HG02852 (cell line): ENCODE data around the gene R3HDM2.
A peak's percentile ranks its signal among the peaks of the same experiment; 100 is the strongest.

Experiments
- ATAC-seq: cut with Tn5 transposase; IDR thresholded peaks from one replicate; pipeline ENCODE4 v1.9.1; 2021; ENCODE audit warnings: mild to moderate bottlenecking, moderate library complexity; ENCODE audit not compliant: unreplicated experiment

Gene R3HDM2

DNA sequence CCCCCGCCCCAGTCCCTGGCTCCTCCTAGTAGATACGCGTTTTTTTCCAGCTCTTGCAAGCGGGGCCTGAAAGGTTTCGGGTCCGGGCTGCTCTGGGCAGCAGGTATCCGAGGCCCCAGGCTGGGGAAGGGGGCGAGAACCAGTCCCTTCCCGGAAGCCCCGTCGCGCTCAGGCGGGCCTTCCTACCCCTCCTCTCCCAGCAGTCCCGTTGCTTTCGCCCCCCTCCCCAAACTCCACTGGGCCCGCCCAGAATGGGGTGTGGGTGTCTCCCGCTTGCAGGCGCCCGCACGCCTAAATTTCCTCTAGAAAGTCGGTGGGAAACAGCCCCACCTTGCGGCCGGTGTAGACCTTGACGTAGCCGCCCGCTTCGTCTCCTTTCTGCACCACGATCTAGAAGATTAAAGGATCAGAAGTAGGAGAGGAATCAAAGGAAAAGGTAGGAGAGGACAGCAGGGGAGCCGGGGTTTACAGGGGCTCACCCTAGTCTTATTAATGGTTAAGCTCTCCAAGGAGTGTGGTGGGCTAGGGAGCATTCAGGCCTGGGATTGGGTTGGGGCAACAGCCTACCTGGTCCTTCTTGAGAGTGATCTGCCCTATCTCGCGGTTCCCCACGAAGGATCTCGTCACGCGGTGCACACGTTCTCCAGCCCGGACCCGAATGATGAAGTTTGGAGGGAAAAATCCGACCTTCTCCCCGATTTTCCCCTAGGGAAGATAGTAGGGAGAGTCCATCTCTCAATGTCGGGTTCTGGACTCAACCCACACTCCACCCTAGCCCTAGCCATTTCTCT lies 187.1 kb downstream of the R3HDM2 start:
- no peak for ATAC-seq

DNA sequence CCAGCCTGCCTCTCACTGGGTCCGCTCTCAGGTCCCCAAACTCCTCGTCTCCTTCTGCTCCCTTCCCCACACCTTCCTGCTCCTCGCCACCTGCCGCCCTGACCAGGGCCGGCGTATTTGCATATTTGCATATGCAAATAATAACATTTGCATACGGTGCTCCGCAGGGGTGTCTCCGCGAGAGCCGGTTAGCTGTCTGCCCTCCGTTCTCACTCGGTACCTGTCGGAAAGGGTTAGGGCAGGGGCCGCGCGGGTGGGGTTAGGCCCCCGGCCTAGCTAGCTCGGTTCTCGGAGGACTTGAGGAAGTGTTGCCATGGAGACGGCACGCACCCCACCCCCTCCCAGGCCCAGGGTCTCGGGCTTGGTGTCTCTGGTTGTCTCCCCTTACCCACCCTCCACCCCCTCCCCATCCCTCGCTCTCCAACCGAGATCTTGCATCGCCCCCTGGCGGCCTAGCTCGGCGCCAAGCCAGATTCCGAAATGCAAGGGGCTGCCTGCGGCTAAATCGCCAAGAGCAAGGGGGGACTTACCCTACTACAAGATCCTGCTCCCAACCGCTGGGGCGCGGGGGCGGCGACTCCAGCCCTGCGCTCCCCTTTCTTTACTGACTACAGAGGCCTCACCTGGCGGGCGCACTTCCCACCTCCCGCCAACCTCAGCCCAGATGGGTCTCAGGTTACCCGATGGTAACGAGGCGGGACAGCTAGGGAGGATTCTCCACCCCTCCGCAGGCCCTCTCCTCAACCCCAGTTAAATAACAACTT lies 188.0 kb downstream of the R3HDM2 start:
- peak; percentile 29 for ATAC-seq

DNA sequence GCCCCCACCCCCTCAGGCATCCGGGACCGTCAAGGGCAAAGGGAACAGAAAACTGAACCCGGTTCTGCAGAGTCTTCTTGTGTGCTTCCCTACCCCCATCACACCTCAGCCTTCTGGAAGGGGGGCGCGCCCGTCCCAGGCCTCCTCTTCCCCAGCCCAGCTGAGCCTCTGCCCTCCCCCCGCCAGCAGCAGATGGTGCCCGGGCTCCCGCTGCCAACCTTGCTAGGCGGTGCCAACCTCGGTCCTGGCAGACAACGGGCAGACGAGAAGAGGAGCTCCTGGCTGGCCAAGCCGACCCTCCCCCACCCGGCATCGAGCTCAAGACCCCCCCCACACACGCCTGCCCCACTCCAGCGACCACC lies 188.5 kb downstream of the R3HDM2 start:
- ATAC-seq: no peak

DNA sequence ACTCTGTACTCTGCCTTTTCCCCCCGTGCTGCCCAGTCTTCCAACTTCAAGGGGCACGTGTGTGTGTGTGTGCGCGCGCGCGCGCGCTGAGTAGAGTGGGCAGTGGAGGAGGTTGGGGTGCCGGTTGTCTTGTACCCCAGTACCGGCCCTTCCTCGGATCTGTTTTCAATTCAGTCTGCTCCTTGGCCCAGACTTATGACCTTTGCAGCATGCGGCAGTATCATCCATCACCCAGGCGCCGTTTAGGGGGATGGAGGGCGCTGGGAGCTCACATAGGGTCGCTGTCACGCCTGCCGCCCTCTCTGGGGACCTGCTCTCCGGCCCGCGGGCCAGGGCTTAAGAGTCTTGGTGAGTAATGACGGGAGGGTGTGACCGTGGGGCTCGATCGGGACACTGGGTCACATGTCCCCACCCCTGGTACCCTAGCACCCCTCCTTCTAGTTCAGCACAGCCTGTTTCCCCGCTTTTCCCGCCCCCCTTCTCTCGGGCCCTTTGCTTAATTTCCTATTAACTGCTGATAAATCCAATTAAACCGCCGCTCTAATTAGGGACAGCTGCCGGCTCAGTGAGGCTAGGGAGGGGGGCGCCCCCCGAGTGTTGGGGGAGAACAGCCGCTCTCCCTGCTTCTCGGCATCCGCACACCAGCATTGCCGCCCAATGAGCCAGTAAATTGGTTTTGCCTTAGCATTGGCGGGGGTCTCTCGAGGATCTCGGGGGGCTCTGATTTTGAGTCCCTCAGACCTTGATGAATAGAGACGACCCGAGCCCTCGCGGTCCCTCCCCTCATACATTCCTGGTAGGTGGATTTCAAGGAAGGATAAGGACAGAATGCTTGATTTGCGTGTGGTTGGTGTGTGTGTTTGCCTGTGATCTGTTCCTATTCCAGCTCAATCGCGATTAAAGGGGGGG lies 189.2 kb downstream of the R3HDM2 start:
- ATAC-seq: no peak

DNA sequence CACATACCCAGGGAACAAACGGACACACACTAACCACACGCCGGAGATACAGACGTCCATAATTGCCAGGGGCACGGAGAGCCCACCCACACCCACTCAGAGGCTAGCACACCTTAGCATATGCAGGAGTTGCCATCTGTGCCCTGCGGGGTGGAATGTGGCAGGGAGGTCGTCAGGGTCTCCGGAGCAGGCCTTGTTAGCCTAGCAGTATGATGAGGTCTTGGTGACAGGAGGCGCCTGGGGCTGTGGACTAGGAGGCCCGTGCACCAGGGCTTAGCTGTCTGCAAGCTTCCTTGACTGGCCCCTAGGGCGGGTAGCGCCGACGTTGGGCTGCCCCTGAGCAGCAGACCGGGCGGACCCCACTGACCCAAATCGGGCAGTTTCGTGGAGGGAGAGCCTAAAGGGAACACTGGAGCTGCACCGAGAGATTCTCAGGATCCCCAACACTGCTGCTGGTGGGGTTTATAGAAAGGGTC lies 189.9 kb downstream of the R3HDM2 start:
- ATAC-seq: no peak

DNA sequence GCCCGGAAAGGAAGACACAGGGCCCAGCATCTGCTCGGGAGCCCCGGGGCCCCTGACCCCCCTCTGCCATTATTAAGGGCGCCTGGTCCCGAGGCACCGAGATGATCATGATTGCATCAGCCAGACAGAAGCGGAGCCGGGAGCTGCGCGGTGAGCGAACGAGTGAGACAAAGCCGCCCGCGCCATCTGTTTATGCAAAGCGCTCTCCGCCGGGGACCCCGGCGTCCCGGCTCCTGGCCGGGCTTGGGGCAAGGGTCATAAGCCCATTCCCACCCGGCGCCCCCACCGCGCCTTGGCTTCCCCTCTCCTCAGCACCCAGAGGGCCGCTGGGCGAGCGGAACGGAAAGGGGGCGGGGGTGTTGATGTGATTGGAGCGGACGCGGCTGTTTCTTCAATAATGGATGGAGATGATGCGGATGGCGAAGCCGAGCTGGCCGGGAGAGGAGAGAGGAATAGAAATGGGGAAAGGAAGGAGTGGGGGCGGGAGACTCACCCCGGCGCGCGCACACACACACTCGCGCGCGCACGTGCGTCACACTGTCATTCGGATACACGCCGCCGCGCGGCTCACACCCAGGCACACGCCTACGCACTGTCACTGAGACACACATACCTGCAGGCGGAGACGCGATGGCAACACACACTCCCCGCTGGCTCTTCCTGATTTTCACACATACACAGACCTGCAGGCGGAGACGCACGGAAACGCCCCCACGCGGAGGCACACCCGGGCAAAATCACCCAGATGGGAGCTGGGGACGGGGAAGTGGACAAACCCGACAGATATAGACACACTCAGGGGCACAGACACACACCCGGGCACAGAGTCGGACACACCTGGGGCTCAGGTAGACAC lies 190.5 kb downstream of the R3HDM2 start:
- ATAC-seq: no peak

DNA sequence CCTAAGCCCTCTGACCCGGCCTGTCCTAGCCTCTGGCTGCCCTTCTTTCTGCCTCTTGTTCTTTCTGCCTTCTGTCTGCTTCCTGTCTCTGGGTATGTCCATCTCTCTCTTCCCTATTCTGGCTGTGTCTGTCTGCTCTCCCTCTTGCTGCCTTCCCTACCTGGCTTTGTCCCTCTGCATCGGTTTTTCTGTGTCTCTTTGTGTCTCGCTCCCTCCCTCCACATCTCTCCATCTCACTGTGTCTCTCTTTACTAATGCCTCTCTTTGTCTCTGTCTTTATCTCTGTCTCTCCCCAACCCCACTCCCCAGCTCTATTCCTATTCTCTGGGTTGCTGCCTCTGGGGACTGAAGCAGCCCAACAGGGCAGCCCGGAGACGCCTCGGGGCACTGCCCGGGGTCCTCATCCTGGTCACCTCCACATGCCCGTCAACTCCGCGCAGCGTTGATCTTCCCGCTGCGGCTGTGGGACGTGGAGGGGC lies 191.2 kb downstream of the R3HDM2 start:
- ATAC-seq: peak; percentile 1

GRCh38 chr12:57238854-57239554 lies 191.8 kb downstream of the R3HDM2 start:
- peak; percentile 58 for ATAC-seq

DNA sequence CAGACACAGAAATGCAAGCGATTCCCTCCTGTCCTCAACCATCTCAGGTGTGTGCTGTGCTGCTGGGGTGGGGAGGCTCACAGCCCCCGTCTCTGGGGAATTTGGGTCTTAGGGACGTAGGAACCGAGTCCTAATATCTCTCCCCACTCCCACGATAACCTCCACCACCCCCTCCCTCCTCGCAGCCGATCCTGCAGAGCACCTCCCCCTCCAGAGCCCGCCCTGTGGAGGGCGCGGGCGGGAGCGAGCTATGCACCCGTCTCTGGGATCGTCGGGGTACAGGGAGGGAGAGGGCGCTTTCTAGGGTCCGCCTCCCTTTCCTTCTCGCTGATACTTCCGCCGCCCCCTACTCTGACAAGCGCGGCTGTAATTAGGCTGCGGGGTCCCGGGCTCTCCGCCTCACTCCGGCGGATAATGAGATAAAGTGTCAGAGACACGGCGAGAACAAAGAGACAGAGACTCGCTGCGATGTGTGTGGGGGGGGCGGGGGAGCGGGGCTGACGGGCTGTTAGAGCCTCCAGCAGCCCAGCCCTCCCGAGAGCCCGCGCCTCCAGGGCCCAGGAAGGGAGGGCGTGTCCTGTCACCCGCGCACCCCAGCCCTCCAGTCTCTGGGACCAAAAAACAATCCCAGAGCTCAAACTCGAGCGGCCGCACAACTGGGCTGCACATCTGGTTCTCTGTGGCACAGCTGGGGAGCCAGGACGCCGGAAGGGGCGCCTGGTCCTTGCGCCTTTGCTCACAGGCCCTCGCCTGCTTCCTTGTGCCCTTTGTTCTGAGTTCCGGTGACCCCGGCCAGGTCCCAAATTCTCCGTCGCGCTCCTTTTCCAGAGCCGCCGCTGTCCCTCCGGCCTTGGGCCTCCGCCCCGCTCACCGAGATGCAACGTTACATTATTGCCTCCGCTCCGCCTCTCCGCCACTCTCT lies 192.7 kb downstream of the R3HDM2 start:
- no peak for ATAC-seq

- ATAC-seq: no peak
Measured at GRCh38 chr12:57237596-57237931, 193.3 kb downstream of the R3HDM2 start.

DNA sequence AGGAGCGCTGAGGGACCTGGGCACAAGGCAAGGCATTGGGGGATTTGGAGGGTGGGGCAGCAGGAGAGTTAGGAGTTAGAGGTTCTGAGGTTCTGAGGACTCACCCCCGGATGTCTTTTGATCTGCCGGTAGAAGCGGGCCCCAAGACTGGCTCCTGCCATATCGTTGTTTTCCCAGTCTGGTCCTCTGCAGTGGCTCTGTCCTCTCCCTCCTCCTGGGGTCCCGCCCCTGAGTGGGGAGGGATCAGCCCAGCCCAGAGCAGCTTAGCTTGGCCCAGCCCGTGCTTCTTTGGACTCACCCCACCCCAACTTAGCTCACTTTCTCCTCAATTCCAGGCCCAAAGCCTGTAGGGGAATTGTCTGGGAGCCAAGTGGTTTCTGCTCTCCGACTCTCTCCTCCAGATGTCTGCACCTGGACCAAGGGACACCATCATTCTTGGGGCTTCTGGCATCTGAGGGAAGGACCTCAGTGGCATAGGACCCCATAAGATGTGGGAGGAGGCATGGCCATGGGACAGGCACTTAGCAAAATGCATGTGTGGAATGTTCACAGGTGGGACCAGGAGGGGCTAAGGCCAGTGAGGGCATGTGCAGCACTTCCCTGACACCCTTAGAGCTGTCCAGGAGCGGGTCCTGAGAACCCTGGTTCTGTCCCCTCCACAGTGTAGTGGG lies 193.8 kb downstream of the R3HDM2 start:
- no peak for ATAC-seq

DNA sequence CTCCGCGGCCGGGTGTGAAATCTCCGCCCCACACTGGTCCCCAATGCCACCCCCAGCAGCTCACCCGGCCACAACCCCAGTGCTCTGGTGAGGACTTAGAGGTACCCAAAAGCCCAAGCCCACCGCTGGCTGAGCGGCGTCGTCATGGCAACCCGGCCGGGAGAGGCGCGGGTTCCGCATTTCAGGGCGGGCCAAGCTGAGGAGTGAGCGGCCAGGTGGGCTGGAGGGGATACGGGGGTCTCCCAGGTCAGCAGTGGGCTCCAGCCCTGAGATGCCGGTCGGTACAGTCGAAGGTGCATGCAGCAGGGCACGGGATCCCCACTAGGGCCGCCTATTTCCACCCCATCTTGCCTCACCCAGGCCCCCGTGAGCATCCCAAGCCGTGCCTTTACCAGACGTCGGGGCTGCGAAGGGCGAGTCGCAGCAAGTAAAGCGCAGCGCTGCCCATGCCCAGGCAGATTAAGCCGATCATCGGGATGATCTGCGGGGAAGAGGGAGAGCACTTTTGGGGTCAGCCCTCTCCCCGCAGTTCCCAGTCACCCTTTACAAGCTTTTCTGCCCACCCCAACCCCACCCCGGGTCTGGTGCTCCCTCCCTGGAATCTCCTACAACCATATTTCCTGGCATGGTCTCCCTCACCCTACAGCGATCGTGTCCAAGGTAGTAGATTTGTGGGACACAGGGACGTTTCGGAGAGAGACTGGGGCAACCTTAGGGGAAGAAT lies 194.5 kb downstream of the R3HDM2 start:
- ATAC-seq: no peak

DNA sequence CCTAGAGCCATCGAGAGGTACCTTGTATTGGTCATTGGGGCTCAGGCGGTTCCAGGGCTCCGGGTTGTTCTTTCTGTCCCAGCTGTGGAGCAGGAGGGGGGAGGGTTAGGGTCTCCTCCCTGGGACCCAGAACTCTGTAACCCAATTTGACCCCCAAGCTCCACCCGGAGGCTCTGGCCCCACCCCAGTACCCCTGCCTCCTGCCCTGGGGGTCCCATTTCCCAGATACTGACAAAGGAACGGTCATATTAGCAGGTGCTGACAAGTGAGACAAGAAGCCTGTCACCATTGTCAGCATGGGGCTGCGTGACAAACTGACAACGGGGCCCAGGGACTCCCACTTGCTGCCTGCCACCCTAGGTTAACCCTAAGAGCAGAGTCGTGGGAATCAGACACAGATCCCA lies 195.1 kb downstream of the R3HDM2 start:
- no peak for ATAC-seq

- no peak for ATAC-seq
Measured at GRCh38 chr12:57235017-57235727, 195.7 kb downstream of the R3HDM2 start.

GRCh38 chr12:57234571-57235016 lies 196.2 kb downstream of the R3HDM2 start:
- no peak for ATAC-seq

- ATAC-seq: no peak
Measured at GRCh38 chr12:57234233-57234570, 196.6 kb downstream of the R3HDM2 start.
